Nucleus accumbens (tissue), 56 donors: ENCODE results near the gene MUC20.
"Not testable (repeated sequence)": the region's sequence is repeated elsewhere in the genome, so short reads cannot be mapped to it uniquely, and the experiment has no call there.

Experiments used
- DNase-seq, 56 donors: peaks; one replicate each; lab custom pipeline; 2025; lab: John Stamatoyannopoulos, UW

The MUC20 gene

DNA sequence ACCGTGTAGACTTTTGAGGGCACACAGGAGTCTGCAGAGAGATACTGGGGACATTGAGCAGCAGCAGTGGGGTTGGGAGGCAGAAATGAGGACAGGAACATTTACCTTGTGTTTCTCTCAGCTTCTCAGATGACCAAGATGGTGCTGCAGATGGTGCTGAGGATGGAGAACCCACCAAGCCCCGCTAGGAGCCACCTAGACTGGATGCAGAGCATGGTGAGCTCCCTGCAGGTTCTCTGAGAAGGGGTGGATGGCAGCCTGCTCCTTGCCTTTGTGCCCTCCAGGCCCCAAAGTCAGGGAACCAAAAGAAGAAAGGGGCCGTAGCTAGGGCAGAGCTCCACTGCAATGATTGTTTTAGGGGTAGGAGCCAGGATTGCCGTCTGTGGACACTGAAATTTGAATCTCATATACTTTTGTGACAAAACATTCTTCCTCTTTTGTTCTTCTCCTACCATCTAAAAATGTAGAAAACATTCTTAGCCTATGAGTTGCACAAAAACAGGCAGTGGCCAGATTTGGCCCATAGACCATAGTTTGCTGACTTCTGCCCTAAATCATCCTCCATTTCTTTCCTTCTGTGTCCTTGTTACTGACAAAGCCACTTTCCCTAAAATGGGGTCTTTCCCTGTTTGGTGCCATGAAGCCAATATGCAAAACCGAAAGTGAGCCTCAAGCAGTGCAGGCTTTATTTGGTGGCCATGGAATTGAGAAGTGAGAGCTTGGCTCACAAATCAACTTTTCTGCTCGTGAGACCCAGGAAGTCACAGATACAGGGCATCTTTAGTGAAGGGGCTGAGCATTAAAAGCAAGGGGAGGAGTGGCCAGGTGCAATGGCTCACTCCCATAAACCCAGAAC lies 11.9 kb upstream of the MUC20 start:
- no peak for DNase-seq

DNA sequence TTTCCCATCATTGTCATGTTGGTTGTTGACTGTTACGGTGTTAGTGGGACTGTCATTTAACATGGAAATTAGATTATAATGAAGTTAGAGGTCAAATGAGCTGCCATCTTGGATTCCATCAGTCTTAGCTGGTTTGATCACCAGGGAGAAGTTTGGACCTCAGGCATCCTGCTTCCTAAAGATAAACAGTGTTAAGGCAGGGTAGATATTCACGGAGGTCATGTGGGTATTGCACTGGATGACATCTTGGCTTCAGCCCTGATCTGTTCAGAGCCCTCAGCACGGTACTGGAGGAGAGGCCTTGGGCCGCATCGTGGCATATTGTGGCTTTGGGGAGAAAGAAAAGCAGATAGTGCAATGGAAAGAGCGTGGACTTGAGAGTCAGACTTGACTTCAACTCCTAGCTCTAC lies 11.1 kb upstream of the MUC20 start:
- no peak for DNase-seq

DNA sequence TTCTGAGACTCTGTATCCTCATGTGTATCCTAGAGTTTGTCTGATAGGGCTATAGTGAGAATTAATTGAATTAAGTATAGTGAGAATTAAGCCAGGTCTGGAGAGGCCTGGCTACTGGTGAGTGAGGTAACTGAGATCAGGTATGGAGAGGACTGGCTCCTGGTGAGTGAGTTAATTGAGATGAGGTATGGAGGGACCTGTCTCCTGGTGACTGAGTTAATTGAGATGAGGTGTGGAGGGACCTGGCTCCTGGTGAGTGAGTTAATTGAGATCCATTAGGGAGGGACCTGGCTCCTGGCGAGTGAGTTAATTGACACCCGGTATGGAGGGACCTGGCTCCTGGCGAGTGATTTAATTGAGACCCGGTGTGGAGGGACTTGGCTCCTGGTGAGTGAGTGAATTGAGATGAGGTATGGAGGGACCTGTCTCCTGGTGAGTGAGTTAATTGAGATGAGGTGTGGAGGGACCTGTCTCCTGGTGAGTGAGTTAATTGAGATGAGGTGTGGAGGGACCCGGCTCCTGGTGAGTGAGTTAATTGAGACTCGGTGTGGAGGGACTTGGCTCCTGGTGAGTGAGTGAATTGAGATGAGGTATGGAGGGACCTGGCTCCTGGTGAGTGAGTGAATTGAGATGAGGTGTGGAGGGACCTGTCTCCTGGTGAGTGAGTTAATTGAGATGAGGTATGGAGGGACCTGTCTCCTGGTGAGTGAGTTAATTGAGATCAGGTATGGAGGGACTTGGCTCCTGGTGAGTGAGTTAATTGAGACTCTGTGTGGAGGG lies 10.5 kb upstream of the MUC20 start:
- not testable (repeated sequence) for DNase-seq

DNA sequence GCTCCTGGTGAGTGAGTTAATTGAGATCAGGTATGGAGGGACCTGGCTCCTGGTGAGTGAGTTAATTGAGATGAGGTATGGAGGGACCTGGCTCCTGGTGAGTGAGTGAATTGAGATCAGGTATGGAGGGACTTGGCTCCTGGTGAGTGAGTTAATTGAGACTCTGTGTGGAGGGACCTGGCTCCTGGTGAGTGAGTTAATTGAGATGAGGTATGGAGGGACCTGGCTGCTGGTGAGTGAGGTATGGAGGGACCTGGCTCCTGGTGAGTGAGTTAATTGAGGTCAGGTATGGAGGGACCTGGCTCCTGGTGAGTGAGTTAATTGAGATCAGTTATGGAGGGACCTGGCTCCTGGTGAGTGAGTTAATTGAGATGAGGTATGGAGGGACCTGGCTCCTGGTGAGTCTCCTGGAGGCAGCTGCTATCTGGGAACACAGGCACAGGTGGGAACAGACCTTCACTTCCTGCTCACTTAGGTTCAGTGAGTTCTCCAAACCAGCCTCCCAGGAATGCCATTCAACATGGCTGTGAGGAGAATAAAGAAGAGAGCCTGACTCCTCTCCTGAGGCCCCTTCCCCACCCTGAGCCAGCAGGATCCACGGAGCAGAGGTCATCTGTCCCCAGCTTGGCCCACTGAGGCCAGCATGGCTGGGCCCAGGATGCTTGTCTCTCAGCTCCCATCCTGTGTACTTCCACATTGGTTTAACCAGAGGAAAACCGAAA lies 9.5 kb upstream of the MUC20 start:
- DNase-seq, result not testable (repeated sequence)

DNA sequence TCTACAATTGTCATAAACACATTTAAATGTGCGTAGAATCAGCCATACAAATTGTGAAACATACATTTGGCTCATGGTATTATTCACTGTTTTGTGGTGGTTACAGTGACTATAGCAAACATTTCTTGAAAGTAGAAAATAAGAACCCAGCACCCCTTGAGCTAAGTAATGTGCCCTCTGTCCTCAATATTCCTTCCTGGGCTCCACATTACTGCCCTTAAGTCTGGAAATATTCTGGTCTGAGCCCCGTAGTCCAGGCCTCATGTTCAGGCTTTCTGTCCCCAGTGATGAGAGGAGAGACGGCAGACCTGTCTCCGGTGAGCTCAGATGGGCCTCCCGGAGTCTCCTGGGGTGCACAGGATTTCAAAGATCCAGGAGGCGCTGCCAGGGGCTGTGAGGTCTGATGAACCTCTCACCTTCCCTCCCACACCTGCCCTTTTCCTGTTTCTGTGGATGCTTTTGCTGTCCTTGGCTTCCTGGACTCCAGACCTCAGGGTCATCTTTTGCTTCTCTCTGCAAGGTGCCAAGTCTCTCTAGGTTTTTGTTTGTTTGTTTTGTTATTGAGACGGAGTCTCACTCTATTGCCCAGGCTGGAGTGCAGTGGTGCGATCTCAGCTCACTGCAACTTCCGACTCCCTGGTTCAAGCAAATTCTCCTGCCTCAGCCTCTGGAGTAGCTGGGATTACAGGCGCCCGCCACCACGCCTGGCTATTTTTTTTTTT lies 8.8 kb upstream of the MUC20 start:
- DNase-seq, result no peak

DNA sequence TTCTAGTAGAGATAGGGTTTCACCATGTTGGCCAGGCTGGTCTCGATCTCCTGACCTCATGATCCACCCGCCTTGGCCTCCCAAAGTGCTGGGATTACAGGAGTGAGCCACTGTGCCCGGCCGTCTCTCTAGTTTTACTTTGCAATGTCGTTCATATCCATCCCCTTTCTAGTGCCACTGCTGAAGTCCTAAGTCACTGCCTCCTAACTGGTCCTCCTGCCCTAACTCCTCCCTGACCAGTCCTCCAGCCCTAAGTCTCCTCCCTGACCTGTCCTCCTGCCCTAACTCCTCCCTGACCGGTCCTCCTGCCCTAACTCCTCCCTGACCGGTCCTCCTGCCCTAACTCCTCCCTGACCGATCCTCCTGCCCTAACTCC lies 8.3 kb upstream of the MUC20 start:
- DNase-seq, result not testable (repeated sequence)

DNA sequence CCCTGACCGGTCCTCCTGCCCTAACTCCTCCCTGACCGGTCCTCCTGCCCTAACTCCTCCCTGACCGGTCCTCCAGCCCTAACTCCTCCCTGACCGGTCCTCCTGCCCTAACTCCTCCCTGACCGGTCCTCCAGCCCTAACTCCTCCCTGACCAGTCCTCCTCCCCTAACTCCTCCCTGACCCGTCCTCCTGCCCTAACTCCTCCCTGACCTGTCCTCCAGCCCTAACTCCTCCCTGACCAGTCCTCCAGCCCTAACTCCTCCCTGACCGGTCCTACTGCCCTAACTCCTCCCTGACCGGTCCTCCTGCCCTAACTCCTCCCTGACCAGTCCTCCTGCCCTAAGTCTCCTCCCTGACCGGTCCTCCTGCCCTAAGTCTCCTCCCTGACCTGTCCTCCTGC lies 7.6 kb upstream of the MUC20 start:
- DNase-seq, result not testable (repeated sequence)

DNA sequence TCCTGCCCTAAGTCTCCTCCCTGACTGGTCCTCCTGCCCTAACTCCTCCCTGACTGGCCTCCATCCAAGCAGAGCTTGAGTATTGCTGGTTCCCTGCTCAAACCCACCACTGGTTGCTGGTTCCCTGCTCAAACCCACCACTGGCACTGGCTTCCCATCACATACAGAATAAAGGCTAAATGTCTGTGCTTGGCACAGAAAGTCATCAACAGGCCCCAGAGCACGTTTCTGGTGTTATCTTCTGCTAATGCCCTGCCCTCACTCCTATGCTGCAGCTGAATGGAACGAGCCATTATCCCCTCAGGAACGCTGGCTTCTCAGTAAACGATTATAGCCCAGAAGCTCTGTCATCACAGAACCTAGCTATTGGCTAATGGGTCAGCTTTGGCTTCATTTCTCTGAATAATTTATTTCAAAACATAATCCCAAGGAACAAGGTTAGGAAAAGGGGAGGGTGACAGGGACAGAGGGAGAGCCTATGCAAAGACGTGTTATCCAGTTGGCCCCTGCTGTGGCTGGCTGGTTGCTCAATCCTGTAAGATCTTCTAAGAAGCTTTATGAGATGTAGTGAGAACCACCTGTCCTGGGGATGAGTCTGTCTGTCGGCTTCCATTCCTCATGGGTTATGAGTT lies 6.3 kb upstream of the MUC20 start:
- DNase-seq, result no peak

DNA sequence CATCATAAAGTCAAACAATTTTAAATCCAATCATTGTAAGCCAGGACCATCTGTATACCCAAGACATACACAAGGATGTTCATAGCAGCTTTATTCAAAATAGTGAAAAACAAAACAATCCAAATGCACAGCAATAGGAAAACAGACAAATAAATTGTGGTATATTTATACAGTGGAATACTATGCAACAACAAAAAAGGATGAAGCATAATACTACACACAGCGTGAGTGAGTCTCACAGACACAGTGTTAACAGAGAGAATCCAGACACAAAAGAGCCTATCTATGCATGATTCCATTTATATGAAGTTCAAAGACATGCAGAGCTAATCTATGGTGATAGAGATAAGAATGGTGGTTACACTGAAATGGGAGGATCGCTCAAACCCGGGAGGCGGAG lies 5.6 kb upstream of the MUC20 start:
- DNase-seq, result no peak

DNA sequence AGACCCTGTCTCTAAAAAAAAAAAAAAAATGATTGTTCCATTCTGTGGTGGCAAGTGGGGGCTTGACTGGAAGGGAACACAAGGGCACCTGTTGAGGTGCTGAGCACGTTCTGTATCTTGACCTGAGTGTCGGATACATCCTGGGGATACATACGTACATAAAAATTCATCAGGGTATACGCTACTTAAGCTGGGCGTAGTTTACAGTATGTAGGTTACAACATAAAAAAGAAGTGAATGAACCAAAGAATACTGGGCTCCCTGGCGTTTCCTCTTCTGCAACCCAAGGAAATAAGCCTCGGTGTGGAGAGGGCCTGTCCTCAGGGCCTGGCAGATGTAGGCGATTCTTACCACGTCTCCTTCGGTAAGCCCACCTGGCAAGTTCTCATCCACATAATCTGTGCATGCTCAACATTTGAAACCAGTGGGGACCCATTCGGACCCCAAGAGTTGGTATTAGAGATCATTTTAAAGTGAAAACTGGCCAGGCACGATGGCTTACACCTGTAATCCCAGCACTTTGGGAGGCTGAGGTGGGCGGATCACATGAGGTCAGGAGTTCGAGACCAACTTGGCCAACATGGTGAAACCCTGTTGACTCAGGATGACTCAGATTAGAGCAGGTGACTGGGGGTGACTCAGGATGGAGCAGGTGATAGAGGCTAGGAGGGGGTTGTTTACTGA lies 5.1 kb upstream of the MUC20 start:
- no peak for DNase-seq

DNA sequence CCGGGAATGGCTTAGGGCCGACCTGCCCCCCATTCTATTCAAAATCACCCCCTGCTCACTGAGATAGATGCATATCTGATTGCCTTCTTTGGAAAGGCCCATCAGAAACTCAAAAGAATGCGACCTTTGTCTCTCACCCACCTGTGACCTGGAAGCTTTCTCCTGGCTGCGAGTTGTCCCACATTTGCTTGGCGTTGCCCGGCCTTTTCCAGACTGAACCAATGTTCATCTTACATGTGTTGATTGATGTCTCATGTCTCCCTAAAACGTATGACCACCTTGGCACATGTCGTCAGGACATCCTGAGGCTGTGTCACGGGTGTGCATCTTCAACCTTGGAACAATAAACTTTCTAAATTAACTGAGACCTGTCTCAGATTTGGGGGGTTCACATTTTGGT lies 3.4 kb upstream of the MUC20 start:
- no peak for DNase-seq

DNA sequence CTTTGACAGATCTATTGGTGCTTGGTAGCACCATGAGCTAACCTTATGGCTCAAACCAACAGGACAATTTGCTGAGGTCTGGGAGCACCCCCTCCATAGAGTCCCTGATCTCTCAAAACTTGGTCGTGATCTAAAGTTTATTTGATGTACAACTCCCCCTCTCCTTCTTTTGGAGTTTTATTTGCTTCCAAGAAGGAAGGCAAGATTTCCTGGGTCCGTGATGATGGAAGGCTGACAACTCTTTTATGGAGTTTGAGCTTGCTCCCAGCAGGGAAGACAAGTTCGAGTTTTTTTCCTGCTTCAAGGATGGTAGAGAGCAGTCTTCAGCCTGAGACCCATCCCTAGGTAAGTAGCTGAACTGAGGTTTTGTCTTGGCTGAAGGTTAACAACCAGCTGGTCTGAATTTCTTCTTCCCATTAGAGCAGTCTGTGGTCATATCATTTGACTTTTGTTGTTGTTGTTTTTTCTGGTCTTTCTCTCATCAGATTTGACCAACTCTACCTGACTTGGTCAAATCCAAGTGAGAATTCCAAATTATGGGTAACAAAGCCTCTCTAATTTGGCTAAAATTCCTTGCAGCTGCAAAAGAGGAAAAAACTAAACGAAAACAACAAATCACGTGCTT lies 2.8 kb upstream of the MUC20 start:
- DNase-seq, result no peak

DNA sequence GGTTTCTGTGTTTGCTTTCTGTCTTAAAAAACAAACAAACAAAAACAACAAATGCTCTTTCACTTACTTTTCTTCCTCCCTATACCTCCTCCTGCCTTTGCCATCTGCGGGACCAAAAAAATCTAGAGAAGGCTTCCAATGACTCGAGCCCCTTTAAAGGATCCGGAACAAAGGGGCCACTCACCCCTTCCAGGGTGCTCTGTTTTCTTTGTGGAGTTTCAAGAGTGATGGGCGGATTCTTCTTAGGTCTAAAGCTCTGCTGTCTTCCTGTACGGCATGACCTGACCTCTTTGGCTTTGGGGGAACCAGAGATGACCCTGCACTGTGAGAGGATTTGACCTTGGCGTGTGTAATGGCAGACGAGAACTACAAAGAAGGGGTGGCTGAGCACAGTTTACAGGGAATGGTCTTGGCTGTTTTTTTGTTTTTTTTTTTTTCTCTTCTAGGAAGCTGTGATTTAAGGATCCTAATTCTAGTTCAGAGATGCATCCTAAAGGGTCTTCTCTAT lies 2.2 kb upstream of the MUC20 start:
- DNase-seq, result no peak

DNA sequence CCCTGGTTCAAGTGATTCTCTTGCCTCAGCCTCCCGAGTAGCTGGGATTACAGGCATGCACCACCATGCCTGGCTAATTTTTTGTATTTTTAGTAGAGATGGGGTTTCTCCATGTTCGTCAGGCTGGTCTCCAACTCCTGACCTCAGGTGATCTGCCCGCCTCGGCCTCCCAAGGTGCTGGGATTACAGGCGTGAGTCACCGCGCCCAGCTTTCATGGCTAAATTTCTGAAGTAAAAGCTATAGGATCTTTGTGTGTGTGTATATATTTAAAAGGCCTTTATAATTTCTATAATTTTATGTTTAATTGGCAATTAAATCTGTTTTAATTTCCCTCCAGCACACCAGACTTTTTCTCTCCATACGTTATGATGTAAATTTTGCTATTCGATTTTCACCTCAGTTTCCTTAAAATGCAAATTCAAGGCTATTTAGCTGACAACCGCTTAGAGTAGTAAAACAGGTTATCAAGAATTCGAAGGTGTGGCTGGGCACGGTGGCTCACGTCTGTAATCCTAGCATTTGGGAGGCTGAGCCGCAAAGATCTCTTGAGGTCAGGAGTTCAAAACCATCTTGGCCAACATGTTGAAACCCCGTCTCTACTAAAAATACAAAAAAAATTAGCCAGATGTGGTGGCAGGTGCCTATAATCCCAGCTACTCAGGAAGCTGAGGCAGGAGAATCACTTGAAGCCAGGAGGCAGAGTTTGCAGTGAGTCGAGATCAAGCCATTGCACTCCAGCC lies 1.1 kb upstream of the MUC20 start:
- DNase-seq, result not testable (repeated sequence)

DNA sequence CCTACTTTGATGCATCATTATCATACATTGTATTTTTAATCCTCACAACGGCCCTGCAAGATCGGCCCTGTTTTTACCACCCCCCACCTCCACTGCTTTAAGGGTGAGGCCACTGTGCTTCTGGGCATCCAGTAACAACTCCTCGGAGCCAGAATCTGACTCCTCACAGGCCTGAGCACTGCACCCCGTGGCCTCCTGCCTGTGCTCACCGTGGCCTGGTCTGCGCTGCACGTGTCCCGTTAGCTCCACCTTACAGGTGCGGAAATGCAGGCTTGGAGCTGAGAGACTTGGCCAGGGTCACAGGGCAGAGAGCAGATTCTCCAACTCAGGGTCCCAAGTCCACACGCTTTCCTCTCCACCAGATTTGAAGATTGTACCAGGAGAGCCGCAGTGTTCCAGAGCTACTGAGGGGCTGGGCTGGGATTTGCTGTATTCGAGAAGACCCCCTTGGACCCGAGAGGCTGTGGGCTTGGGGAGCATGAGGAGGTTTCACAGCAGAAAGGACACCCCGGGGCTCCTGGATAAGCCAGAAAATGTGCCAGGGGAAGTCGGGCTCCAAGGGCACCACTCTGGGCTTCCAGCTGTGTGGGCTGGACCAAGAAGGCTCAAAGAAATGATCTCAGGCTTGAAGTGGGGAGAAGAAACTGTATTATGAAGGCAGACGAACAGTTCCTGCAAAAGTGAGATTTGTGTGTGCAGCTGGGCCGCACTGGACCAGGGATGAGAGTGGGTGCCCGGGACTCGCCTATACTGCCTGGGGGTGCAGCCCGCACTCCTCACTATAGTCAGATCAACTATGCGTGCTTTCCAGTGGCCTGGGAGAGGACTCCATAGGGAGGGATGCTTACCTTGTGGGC lies 1.6 kb downstream of the MUC20 start:
- not testable (repeated sequence) for DNase-seq

DNA sequence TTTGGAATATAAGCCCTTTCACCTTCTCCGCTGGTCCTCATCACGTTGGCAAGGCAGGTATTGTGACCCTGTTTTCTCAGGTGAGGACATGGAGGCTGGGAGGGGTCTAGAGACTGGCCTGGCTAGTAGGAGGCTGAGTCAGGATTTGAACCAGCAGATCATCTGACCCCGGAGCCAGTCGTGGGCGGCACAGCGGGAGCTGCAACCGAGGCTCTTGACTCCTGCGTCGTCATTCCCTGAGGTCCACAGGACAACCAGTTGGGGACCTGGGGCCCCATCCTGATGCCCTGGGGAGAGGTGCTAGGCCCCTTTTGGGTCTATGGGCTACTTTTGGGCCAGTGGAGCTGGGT lies 2.2 kb downstream of the MUC20 start:
- DNase-seq, result not testable (repeated sequence)

DNA sequence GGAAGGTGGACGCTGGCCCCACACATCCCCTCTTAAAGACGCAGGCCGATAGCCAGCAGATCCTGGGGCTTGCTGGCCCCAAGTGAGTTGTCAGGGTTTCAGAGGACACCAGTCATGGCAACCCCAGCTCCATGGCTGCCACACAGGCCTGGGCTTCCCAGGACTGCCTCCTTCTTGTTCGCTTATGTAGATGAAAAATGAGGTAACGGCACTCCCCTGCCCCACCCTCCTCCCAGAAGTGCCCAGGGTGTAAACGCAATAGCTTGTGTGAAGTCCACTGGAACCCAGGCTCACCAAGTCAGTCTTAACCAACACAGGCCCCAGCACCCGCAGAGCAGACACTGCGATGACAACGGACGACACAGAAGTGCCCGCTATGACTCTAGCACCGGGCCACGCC lies 3.6 kb downstream of the MUC20 start:
- not testable (repeated sequence) for DNase-seq
